Bone marrow (tissue), 2 donors: ENCODE data around the gene DNAJB12.
A peak's percentile ranks its signal among the peaks of the same experiment; 100 is the strongest.
"Not testable (repeated sequence)": the region's sequence is repeated elsewhere in the genome, so short reads cannot be mapped to it uniquely, and the experiment has no call there.

ENCODE experiments used
- DNase-seq, 2 donors: peaks; one replicate each; lab custom pipeline; 2025; lab: John Stamatoyannopoulos, UW

DNAJB12 gene

DNA sequence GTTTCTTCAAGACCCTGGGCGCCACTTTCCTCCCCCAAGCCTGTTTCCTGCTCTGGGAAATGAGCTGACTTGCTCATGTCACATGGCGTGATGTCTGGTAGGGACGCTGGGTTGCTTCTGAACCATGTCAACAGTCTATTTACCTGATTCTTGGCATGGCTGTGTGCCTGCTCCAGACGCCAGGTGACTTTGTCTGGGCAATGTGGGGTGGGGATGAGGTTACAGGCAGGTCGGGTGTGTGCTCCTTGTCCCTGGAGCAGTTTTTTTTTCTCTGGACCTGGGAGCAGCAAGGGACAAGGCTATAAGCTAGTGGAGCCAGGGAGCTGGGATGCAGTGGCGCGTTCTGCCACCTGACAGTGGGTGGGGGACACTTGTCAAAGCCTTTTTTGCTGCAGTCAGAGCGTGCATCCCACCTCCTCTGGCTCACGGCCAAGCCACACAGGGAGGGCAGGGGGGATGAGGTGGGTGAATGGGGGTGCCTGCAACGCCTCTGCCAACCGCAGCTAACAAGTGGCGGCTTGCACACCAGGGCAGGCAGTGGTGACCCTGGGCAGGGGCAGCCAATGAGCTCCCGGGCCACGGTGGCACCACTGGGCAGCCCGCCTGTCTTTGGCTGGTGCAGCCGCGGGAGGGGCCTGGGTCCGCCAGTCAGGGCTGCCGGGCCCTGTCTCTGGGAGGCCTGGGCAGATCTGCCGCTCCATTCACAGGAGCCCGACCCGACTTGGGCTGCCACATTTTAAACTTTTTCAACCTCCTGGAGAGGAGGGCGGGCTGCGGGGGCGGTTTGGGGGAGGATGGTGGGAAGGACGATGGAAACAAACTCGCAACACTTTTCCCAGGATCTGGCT, 22.9 kb downstream of the DNAJB12 start:
- DNase-seq: peak; percentile 55 to 82

- DNase-seq: no peak
These were observed 24.7 kb downstream of the DNAJB12 start for GRCh38 chr10:72330069-72330426.

DNA sequence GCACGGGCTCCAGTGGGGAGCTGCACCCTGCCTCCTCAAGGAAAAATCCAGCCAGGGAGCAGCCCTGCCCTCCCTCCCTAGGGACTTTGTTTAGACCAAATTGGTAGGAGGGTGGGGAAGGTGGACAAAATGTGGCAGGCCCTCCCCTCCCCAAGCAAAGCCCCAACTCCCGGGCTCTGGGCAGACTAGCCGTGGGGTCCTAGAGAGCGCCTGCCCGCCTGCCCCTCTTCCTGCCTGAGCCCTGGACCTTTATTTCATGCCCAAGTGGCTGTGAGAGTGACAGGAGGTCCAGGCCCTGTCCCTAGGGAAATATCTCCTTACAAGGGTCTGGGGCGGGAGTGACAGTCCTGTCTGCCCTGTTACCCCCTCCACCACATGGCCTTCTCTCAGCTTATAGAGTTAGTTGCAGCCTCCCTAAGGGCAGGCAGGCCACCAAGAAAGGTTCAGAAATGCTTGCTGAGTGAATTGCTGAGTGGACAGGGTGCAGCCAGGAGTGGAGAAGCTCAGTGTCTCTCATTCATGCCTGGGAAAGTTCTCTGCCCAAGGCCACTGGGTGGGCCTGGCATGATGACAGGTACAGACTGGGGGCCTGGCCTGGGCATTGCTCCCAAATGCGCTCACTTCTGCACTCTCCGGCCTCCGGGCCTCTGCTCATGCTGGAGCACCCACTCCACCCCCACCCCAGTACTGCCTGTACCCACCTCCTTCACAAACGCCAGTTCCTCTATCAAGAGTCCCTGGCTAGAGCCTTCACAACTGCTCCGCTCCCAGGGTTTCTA, 25.2 kb downstream of the DNAJB12 start:
- DNase-seq: peak in 1 of 2 donors; percentile 11

GRCh38 chr10:72328829-72329204, 25.9 kb downstream of the DNAJB12 start:
- DNase-seq: no peak

DNA sequence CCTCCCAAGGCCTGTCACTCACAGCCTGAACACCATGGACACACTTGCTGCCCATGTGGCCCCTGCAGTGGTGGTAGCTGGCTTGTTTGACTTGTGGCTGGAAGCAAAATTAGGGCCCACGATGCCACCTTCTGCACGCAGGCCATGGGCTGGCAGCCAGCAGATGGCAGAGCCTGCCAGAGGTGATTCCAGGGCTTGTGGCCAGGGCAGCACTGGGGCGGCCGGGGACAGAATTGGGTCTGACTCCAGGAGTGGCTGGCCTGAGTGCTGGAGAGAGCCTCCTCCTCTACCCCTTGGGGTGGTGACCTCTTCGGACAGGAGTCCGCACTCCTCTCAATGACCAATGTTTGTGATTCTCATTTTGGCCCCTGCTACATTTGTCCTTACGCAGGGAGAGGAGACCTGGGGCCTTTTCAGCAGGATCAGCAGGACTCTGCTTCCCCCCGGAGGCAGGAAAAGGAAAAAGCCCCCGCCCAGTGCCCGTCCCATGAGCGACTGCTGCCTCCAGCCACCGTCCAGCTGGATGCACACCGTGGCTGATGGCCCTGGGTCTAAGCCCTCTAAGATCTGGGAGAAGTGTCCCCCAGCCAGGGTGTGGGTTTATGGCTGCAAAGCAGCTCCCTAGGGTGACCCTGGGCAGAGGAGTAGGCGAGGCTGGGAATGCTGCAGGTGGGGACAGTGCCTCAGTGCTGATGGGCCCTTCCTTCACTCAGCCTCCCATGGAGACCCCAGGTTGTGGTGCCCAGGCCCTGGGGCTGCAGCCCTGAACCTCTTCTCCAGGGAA, 26.5 kb downstream of the DNAJB12 start:
- no peak for DNase-seq

DNA sequence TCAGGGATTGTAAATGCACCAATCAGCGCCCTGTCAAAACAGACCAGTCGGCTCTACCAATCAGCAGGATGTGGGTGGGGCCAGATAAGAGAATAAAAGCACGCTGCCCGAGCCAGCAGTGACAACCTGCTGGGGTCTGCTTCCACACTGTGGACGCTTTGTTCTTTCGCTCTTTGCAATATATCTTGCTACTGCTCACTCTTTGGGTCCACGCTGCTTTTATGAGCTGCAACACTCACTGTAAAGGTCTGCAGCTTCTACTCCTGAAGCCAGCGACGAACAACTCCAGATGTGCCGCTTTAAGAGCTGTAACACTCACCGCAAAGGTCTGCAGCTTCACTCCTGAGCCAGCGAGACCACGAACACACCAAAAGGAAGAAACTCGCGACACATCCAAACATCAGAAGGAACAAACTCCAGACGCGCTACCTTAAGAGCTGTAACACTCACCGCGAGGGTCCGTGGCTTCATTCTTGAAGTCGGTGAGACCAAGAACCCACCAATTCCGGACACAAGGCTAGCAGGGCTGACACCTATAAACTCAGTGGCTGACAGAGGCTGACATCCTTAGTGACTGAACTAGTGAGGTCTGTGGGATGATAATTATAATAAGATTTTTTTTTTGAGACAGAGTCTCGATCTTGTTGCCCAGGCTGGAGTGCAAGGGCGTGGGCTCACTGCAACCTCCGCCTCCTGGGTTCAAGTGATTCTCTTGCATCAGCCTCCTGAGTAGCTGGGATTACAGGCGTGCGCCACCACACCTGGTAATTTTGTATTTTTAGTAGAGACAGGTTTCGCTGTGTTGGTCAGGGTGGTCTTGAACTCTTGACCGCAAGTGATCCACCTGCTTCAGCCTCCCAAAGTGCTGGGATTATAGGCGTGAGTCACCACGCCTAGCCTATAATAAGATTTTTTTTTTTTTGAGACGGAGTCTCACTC, 27.8 kb downstream of the DNAJB12 start:
- DNase-seq: not testable (repeated sequence)

GRCh38 chr10:72325243-72326175, 29.2 kb downstream of the DNAJB12 start:
- DNase-seq: not testable (repeated sequence)

DNA sequence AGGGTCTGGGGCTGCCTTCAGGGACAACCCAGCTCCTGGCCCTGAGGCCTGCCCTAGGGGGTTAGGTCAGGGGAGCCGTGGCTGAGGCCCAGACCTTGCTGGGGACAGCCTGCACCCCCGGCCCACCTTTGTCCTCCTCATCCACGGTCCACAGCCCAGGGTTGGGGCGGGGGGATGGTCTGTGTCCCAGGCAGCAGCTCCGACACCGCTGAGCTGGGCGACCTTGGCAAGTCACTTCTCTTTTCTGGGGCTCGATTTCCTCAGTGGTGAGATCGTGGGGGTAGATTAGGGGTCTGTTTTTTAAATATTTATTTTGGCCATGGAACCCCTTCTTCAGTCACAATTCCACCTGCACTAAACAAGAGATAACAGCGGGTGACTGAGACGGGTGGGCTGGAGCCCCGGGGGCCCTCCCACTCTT, 30.9 kb downstream of the DNAJB12 start:
- peak in 1 of 2 donors; percentile 82 for DNase-seq

DNA sequence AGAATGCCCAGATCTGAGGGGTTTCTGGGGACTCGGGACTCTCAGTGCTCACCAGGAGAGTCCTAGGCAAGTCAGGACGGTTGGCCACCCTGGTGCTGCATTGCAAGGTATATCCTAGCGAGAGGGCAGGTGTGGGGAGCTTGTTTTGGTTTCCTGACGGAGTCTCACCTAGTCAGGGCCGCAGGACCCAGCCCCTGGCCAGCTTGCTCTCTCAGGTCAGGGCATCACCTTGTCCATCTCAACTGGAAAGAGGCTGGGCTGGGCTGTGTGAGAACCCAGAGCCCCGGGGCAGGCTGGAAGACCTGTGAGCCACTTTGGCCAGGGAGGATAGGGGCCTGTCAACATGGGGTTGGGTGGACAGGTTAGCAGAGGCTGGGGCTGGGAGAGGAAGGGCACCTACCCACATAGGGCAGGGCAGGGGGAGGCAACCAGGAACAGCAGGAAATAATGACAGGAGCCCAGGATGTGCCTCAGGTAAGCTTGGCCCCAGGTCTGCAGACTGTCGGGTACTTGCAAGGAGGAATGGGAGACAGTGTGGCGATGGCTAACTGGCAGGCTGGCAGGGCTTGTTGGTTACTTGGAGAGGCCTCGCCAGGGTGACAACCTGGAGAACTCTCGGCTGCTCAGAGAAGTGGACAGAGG, 31.5 kb downstream of the DNAJB12 start:
- no peak for DNase-seq

GRCh38 chr10:72322280-72323058, 32.2 kb downstream of the DNAJB12 start:
- DNase-seq: no peak

GRCh38 chr10:72322030-72322279, 32.8 kb downstream of the DNAJB12 start:
- DNase-seq: no peak

- no peak for DNase-seq
These were observed 33.3 kb downstream of the DNAJB12 start for GRCh38 chr10:72321248-72322029.

DNA sequence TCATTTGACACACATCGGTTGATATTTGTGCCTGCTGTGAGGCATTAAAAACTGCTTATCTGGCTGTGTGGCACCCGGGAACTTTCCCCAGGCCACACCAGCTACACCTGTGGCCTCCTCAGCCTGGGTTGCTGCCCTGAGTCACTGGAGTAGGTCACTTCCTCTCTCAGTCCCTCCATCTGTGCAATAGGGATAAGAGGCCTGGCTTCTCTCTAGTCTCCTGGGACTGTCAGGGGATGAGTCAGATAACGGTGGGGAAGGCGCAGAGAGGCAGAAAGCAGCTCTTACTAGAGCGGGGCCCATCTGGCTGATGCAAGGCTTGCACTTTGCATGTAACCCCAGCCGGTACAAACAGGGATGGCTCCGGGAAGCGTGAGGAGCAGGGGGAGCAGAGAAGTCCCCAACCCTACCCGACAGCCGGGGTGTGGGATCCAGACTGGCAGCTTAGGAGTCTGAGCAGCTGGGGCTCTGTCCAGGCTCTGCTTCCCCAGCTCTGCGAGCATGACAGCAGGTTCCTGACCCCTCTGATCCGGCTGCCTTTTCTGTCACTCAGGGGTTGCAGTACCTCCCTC, 34.0 kb downstream of the DNAJB12 start:
- DNase-seq: peak; percentile 63 to 98

DNA sequence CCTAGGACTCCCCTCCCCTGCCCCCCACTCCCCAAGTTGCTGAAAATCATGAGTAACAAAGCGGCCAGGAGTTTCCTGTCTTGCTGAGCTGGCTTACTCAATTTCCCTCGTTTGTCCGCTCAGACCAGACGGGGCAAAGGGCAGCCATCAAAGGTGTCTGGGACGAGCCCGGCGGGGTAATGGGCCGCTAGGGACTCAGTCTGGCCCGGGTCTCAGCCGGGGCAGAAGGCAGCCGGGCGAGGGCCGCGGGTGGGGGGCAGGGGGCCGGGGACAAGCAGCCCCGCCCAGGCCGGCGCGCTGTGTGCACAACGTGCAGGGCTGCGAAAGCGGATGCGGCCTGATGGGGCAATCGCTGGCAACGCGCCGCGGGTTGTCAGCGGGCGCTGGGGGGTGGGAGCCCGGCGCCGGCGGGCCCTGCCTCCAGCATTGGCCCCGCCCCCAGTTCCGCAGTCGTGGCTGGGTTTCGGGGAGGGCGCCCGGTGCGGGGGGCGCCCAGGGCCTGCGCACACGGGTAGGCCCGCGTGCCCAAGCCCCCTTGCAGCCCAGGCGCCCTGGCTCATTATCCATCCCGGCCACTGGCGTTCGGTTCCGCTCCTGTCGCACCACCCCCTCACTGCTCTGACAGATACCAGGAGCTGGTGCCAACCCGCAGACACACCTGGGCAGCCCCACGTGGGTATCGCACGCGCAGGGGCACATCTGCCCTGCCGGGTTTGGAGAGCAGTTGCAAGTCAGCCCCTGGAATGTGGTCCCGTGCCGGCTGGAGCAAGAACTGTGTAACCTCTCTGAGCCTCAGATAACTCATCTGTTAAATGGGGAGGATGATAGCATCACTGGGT, 35.1 kb downstream of the DNAJB12 start:
- DNase-seq: peak; percentile 71 to 92

GRCh38 chr10:72318418-72319262, 36.1 kb downstream of the DNAJB12 start:
- peak in 1 of 2 donors; percentile 13 for DNase-seq
